Kidney (tissue), 14 donors: ENCODE results near the gene PRDM13. TPM values are rescaled to one million over a fixed set of nuclear protein-coding genes. Genes with fewer than 3 reads are reported as not detected.

Experiments used
- DNase-seq, 5 donors: peaks; one replicate each; pipeline ENCODE4 v3.0.0-alpha.2; 2013 to 2020
- FAIRE-seq: peaks from 2 replicates; lab custom pipeline; 2012; peaks lifted over from hg19 to GRCh38; lab: Jason Lieb, UNC
- H3K27ac ChIP-seq, 2 donors: one replicate each; pipeline ENCODE4 v1.7.0; 2013; ENCODE audit warnings: low read depth in 2 of 2, low read length in 2 of 2, inconsistent platforms in 1 of 2
- H3K27me3 ChIP-seq: one replicate; pipeline ENCODE4 v1.7.1; 2013; ENCODE audit warnings: low read length, inconsistent platforms; ENCODE audit not compliant: control insufficient read depth, insufficient read depth
- H3K36me3 ChIP-seq, 3 donors: one replicate each; pipeline versions ENCODE4 v1.7.0 to v1.7.1; 2013; ENCODE audit warnings: low read length in 3 of 3, control low read depth in 1 of 3, inconsistent platforms in 1 of 3; ENCODE audit not compliant: insufficient read depth in 3 of 3, control insufficient read depth in 2 of 3
- H3K4me1 ChIP-seq, 3 donors: one replicate each; pipeline versions ENCODE4 v1.7.0 to v1.7.1; 2013; ENCODE audit warnings: low read length in 3 of 3, inconsistent platforms in 1 of 3, low read depth in 1 of 3; ENCODE audit not compliant: control insufficient read depth in 2 of 3, insufficient read depth in 2 of 3
- H3K4me3 ChIP-seq, 3 donors: one replicate each; pipeline versions ENCODE4 v1.7.0 to v1.8.1; 2013; ENCODE audit warnings: low read length in 3 of 3, control low read depth in 1 of 3, inconsistent platforms in 1 of 3
- H3K9ac ChIP-seq, 3 donors: one replicate each; pipeline versions ENCODE4 v1.7.0 to v1.7.1; 2013; ENCODE audit warnings: low read length in 3 of 3, control low read depth in 1 of 3, inconsistent platforms in 1 of 3
- H3K9me3 ChIP-seq, 3 donors: one replicate each; pipeline versions ENCODE4 v1.7.0 to v1.7.1; 2013; ENCODE audit warnings: low read length in 3 of 3, control low read depth in 1 of 3, inconsistent platforms in 1 of 3; ENCODE audit not compliant: control insufficient read depth in 2 of 3, insufficient read depth in 1 of 3
- CTCF ChIP-seq: IDR thresholded peaks from 3 replicates; pipeline ENCODE4 v1.5.1; 2012; ENCODE audit warnings: mild to moderate bottlenecking, moderate library complexity, borderline replicate concordance; ENCODE audit not compliant: insufficient read depth; ENCODE audit errors: extremely low read depth
- intact Hi-C: fragments of 100-400 bp; cut with DNase I; formaldehyde crosslinking; loops from one replicate; pipeline ENCODE4 v1.11.1; 2022
- polyA plus RNA-seq: library from polyadenylated mRNA; stranded (reverse); fragments of 350-450 nt; fragmentation: Illumina TruSeq; extraction: RNeasy Lipid Tissue Mini Kit (QIAGEN cat#74804); gene quantifications from one replicate; pipeline ENCODE4 v1.2.3, GENCODE V29; 2014; ENCODE audit warnings: low read depth, low replicate concordance; ENCODE audit not compliant: insufficient read depth
- total RNA-seq: library from RNA; stranded (reverse); fragmentation: NEBNext Ultra II Directional; extraction: Animal tissue kit (Norgen Biotek cat#: 25700); gene quantifications from one replicate; pipeline ENCODE4 v1.2.1, GENCODE V29; 2021
- donor health status: control.
- donor health status: control.
- donor health status: control.
- donor health status: control.
- donor health status: control.
- donor health status: DM: yes; HTN: yes; CAD: no.
- donor health status: Normal renal cell carcinoma (clear cell type).

The PRDM13 gene
- total and polyA plus RNA-seq, 2 donors from 2014 or later = not detected

- Histone ChIP-seq H3K9ac (no peak overlapping the region), H3K27me3 (peaks cover 84% of the 10 kb centered on the region), H3K36me3 (no peaks in the 10 kb centered on the region), H3K9me3 (no peaks in the 10 kb centered on the region), H3K4me3 (no peak overlapping the region), H3K27ac (no peak overlapping the region), H3K4me1 (peaks cover 0 to 13% (median 0%) of the 10 kb centered on the region in 3 donors)
- no peak for FAIRE-seq
- TF ChIP-seq CTCF = no peak
- intact Hi-C loops = no loop called here
- no peak for DNase-seq
Observed at GRCh38 chr6:99611148-99611547, 4.5 kb downstream of the PRDM13 start.

- H3K27ac ChIP-seq = no peak overlapping the region
- peaks cover 0 to 13% (median 0%) of the 10 kb centered on the region in 3 donors for H3K4me1 ChIP-seq
- H3K9ac ChIP-seq = no peak overlapping the region
- FAIRE-seq (no peak), DNase-seq (peak in 1 of 5 donors; percentile 53)
- H3K9me3 ChIP-seq = no peaks in the 10 kb centered on the region
- TF ChIP-seq CTCF = no peak
- intact Hi-C loops = no loop called here
- no peak overlapping the region for H3K4me3 ChIP-seq
- peaks cover 82% of the 10 kb centered on the region for H3K27me3 ChIP-seq
- no peaks in the 10 kb centered on the region for H3K36me3 ChIP-seq
Observed at GRCh38 chr6:99612551-99613408, 6.1 kb downstream of the PRDM13 start.

GRCh38 chr6:99613409-99613704 lies 6.7 kb downstream of the PRDM13 start:
- Histone ChIP-seq H3K9ac (no peak overlapping the region), H3K27ac (no peak overlapping the region), H3K27me3 (peaks cover 83% of the 10 kb centered on the region), H3K4me1 (peaks cover 0 to 13% (median 0%) of the 10 kb centered on the region in 3 donors), H3K36me3 (no peaks in the 10 kb centered on the region), H3K4me3 (no peak overlapping the region), H3K9me3 (peaks cover 0 to 3% (median 0%) of the 10 kb centered on the region in 3 donors)
- intact Hi-C loops = no loop called here
- DNase-seq = peak in 4 of 5 donors; percentile 58 to 80 (median 68)
- TF ChIP-seq CTCF = peak; percentile 21
- FAIRE-seq = no peak
